Measurements from ENCODE around the gene SESTD1.

Gene SESTD1

GRCh38 chr2:179226961-179227259 lies 37.7 kb downstream of the SESTD1 start:
- TF ChIP-seq SPI1 (IDR thresholded peaks at IDR 0.05; ENCODE audit: borderline replicate concordance, low read depth) (no peak), REST (IDR thresholded peaks at IDR 0.05; ENCODE audit: insufficient replicate concordance, low read depth) (no peak), CTCF (IDR thresholded peaks at IDR 0.05; ENCODE audit: insufficient read depth, low read length) (no peak), POLR2AphosphoS5 (IDR thresholded peaks at IDR 0.05; ENCODE audit: low read depth) (no peak), GABPA (IDR thresholded peaks at IDR 0.05; ENCODE audit: low read depth) (no peak)
- no peaks in the 10 kb centered on the region for H3K27me3 ChIP-seq (ENCODE audit: insufficient read depth, poor library complexity, severe bottlenecking)
- H3K4me3 ChIP-seq (replicated peaks; ENCODE audit: insufficient read depth, low read length) = no peak overlapping the region
- DNase-seq (ENCODE audit: low read depth in 1 of 2, low spot score in 1 of 2) = no peak
- no peak overlapping the region for H3K27ac ChIP-seq (replicated peaks)

- no peak overlapping the region for H3K4me3 ChIP-seq (replicated peaks; ENCODE audit: insufficient read depth, low read length)
- no peak for DNase-seq (ENCODE audit: low read depth in 1 of 2, low spot score in 1 of 2)
- no peaks in the 10 kb centered on the region for H3K27me3 ChIP-seq (ENCODE audit: insufficient read depth, poor library complexity, severe bottlenecking)
- no peak overlapping the region for H3K27ac ChIP-seq (replicated peaks)
- no peak for TF ChIP-seq CTCF (IDR thresholded peaks at IDR 0.05; ENCODE audit: insufficient read depth, low read length)
- no peak for TF ChIP-seq SPI1 (IDR thresholded peaks at IDR 0.05; ENCODE audit: borderline replicate concordance, low read depth)
- no peak for TF ChIP-seq POLR2AphosphoS5 (IDR thresholded peaks at IDR 0.05; ENCODE audit: low read depth)
Measured at GRCh38 chr2:179226203-179226960, 38.2 kb downstream of the SESTD1 start.

- H3K4me3 ChIP-seq (replicated peaks; ENCODE audit: insufficient read depth, low read length) = no peak overlapping the region
- H3K27ac ChIP-seq (replicated peaks) = no peak overlapping the region
- H3K27me3 ChIP-seq (ENCODE audit: insufficient read depth, poor library complexity, severe bottlenecking) = no peaks in the 10 kb centered on the region
- no peak for TF ChIP-seq REST (IDR thresholded peaks at IDR 0.05; ENCODE audit: insufficient replicate concordance, low read depth)
- TF ChIP-seq GABPA (IDR thresholded peaks at IDR 0.05; ENCODE audit: low read depth) = no peak
- no peak for TF ChIP-seq CTCF (IDR thresholded peaks at IDR 0.05; ENCODE audit: insufficient read depth, low read length)
- no peak for TF ChIP-seq POLR2AphosphoS5 (IDR thresholded peaks at IDR 0.05; ENCODE audit: low read depth)
- TF ChIP-seq SPI1 (IDR thresholded peaks at IDR 0.05; ENCODE audit: borderline replicate concordance, low read depth) = no peak
- no peak for DNase-seq (ENCODE audit: low read depth in 1 of 2, low spot score in 1 of 2)
Measured at GRCh38 chr2:179224361-179224760, 40.3 kb downstream of the SESTD1 start.

GRCh38 chr2:179222076-179222475 lies 42.6 kb downstream of the SESTD1 start:
- Histone ChIP-seq H3K27me3 (ENCODE audit: insufficient read depth, poor library complexity, severe bottlenecking) (no peaks in the 10 kb centered on the region), H3K27ac (replicated peaks) (no peak overlapping the region), H3K4me3 (replicated peaks; ENCODE audit: insufficient read depth, low read length) (no peak overlapping the region)
- DNase-seq (ENCODE audit: low read depth in 1 of 2, low spot score in 1 of 2) = no peak
- no peak for TF ChIP-seq POLR2AphosphoS5 (IDR thresholded peaks at IDR 0.05; ENCODE audit: low read depth)
- no peak for TF ChIP-seq REST (IDR thresholded peaks at IDR 0.05; ENCODE audit: insufficient replicate concordance, low read depth)
- TF ChIP-seq GABPA (IDR thresholded peaks at IDR 0.05; ENCODE audit: low read depth) = no peak
- TF ChIP-seq SPI1 (IDR thresholded peaks at IDR 0.05; ENCODE audit: borderline replicate concordance, low read depth) = no peak
- TF ChIP-seq CTCF (IDR thresholded peaks at IDR 0.05; ENCODE audit: insufficient read depth, low read length) = no peak

Measured in HL-60 (cell line).